Measurements from ENCODE around the gene EVX2.

The EVX2 gene

DNA sequence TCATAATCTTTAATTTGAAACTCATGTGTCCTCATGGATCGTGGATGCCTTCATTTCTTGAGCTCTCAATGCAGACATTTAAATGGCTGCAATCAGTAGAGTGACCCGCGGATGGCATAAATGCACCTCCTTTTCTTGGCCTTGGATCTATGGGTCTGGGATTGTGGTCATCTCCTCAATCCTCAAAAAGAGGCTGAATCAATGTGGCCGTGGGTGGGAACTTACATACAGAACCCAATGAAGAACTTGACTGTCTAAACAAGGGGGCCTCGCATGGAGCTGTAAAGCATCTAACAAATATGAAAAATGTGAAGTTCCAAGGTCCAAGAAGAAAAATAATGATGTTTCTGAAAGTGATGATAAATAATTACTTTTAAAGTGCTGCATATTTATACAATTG is 11.7 kb upstream of the EVX2 start:
- DNase-seq: no peak

DNA sequence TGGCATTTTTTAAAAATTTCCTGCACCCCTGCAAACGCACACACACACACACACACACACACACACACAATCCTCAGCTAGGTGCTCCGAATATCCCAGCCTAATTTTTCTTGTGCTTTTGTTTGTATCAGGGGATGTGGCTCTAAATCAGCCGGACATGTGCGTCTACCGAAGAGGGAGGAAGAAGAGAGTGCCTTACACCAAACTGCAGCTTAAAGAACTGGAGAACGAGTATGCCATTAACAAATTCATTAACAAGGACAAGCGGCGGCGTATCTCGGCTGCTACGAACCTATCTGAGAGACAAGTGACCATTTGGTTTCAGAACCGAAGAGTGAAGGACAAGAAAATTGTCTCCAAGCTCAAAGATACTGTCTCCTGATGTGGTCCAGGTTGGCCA is 10.6 kb upstream of the EVX2 start:
- DNase-seq: no peak

GRCh38 chr2:176093898-176094249 is 10.1 kb upstream of the EVX2 start:
- no peak for DNase-seq

- DNase-seq: peak; percentile 38
These were observed 9.6 kb upstream of the EVX2 start for GRCh38 chr2:176093145-176093897.

GRCh38 chr2:176092270-176093144 is 8.7 kb upstream of the EVX2 start, which contains the start of gene HOXD13:
TSS of gene HOXD13 (plus strand) at chr2:176092721. CDS start at chr2:176092891, 170 bp downstream.
- DNase-seq: peak; percentile 30

- no peak for DNase-seq
These were observed 7.8 kb upstream of the EVX2 start for GRCh38 chr2:176091329-176092258.

GRCh38 chr2:176090862-176091261 is 7.1 kb upstream of the EVX2 start:
- DNase-seq: no peak

DNA sequence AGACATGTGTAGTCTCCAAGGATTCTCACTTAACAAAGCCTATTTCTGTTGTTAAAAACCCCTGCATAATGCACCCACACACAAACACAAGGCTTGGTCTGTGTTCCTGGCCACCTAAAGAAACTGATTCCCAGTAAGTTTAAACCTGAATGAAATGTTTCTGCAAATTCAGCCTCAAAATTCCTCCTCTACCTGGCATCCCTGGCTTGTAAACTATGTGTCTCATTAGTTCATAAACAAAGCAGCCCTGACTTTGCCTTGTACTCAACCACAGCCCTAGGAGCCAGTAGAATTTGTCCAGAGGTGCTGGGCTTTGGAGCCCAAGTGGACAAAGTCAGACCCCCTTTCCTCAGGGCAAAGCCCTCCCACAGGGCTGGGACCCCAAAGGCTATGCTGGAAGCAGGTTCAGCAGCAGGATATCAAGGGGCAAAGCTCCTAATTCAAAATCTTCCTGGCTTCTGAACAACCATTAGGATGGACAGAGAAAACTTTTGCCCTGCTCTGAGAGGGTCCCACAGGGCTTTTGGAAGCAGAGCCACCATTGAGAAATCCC is 6.2 kb upstream of the EVX2 start:
- no peak for DNase-seq

- DNase-seq: no peak
These were observed 5.4 kb upstream of the EVX2 start for GRCh38 chr2:176088937-176089842.

- peak; percentile 8 for DNase-seq
These were observed 4.5 kb upstream of the EVX2 start for GRCh38 chr2:176088048-176088936.

GRCh38 chr2:176087330-176088047 is 3.7 kb upstream of the EVX2 start:
- no peak for DNase-seq

DNA sequence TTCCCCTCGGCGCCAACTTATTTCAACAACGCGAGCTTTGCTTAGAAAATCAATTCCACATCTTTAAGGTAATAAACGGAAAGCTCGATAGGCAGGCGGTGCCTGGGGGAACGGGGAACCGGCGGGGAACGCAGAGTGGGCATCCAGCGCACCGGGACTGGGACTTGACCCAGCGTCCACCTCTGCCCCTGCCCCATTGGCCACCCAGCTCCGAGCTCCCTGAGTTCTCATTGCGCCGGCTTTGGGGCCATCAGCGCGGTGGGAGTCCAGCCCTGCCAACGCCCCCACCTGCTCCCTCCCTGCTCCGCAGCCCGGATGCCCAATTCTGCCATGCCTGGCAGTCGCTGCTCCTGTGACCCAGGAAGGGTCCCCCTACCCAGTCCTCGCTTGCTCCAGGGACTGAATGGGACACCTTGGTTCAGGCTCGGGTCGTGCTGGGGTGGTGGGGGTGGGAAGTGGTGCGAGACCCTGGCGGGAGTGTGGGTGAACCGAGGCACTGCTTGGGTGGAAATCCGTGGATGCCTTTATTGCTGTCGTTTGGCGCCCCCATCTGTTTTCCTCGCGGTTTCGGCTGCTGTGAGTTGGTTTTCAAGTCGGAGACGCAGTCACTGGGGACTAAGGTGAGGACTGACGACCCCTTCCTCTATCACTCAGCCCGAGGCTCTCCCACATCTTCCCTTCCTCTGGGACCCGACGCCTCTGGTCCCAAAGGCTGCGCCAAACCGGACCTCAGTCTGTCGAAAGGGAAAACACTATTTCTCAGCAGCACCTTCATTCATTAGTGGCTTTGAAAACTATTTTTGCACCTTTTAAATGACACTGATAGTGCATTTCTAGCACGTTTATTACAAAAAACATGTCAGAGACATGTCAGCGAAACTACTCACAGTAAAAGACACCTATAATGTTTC is 2.4 kb upstream of the EVX2 start:
- peak; percentile 17 for DNase-seq

GRCh38 chr2:176085120-176085788 is 1.5 kb upstream of the EVX2 start:
- no peak for DNase-seq

DNA sequence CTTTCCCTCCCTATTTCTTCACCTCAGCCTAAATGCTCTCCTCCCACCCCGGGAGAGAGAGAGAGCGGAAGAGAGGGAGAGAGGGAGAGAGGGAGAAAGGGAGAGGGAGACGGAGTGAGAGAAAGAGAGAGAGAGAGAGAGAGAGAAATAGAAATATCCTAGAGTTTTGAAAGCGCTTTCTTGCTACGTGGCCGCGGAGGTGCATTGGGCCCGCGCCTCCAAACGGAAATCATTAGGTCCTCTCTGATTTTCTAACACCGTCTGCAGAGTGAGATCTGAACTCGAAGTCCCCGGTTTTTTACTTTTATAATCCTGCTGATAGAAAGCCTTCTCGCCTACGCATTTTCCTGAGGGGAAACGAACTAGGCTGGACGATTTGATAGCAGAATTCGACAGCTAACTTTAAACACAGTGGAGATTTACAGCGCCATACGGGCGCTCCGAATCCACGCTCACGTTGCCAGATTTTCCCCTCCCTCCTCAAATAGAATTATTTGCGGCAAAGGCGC is 903 bp upstream of the EVX2 start:
- no peak for DNase-seq

GRCh38 chr2:176082824-176083751 is 674 bp downstream of the EVX2 start:
- no peak for DNase-seq

- no peak for DNase-seq
These were observed 1.3 kb downstream of the EVX2 start for GRCh38 chr2:176082525-176082823.
